ENCODE data around the gene SPOCD1. TPM values are rescaled to one million over a fixed set of nuclear protein-coding genes. Genes with fewer than 3 reads are reported as not detected.

The SPOCD1 gene
- polyA plus RNA-seq, 3 donors, result not detected

DNA sequence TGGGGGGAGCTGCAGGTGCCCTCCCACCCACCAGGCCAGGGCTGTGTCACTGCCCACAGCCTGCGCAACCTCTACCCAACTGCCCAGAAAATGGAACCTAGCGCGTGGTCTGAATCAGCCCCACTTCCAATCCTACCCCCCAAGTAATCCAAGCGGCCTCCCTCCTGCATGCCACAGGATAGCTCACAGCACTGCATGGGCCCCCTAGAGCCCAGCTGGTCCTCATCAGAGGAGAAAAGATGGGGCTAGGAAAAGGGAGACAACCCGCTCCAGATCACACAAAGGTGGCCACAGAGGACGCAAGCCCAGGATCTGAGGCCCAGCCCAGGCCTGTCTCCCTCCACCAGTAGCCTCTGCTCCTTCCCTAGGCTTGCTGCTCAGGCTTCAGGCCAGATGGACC, 57.8 kb downstream of the SPOCD1 start:
- no peak overlapping the region for H3K9ac ChIP-seq (ENCODE audit: insufficient read depth, low read length, poor library complexity, severe bottlenecking)
- H3K9me3 ChIP-seq (replicated peaks in 1 of 2; ENCODE audit: control insufficient read depth in 1 of 2, insufficient read depth in 1 of 2, low read length in 2 of 2), result peaks cover 3 to 18% of the 10 kb centered on the region in 2 donors
- H4K20me1 ChIP-seq (ENCODE audit: insufficient read depth, low read length), result no peaks in the 10 kb centered on the region
- H3K36me3 ChIP-seq (replicated peaks in 1 of 2; ENCODE audit: control insufficient read depth in 1 of 2, insufficient read depth in 2 of 2, low read length in 2 of 2), result no peaks in the 10 kb centered on the region
- peaks cover 27 to 37% of the 10 kb centered on the region in 2 donors for H3K27me3 ChIP-seq (ENCODE audit: control insufficient read depth in 2 of 2, insufficient read depth in 2 of 2, low read length in 2 of 2)
- H3K4me3 ChIP-seq (replicated peaks in 1 of 3; ENCODE audit: low read depth in 2 of 3, low read length in 3 of 3), result no peak overlapping the region
- H3K36me3 Mint-ChIP-seq, result peaks cover 2 to 5% of the 10 kb centered on the region in 2 donors
- H3K4me1 ChIP-seq (ENCODE audit: control insufficient read depth in 1 of 2, insufficient read depth in 2 of 2, low read length in 2 of 2), result peaks cover 12 to 20% of the 10 kb centered on the region in 2 donors
- H3K27me3 Mint-ChIP-seq (ENCODE audit: low read depth in 3 of 3), result peaks cover 44 to 52% (median 45%) of the 10 kb centered on the region in 3 donors
- H3K4me1 Mint-ChIP-seq, result peaks cover 15% of the 10 kb centered on the region
- intact Hi-C loops (cut with micrococcal nuclease), result no loop called here
- no peaks in the 10 kb centered on the region for H3K79me2 ChIP-seq (ENCODE audit: insufficient read depth, low read length)
- H2AFZ ChIP-seq (ENCODE audit: insufficient read depth, low read depth, low read length, poor library complexity, severe bottlenecking), result no peak overlapping the region
- DNase-seq, result no peak
- WGBS (ENCODE audit: insufficient coverage), result 100% methylated on average over 1 of the region's 6 CpGs
- peak overlapping the region in 1 of 7 donors; percentile 64 for H3K27ac Mint-ChIP-seq
- H3K4me3 Mint-ChIP-seq, result no peak overlapping the region
- TF ChIP-seq, protein P1, sequence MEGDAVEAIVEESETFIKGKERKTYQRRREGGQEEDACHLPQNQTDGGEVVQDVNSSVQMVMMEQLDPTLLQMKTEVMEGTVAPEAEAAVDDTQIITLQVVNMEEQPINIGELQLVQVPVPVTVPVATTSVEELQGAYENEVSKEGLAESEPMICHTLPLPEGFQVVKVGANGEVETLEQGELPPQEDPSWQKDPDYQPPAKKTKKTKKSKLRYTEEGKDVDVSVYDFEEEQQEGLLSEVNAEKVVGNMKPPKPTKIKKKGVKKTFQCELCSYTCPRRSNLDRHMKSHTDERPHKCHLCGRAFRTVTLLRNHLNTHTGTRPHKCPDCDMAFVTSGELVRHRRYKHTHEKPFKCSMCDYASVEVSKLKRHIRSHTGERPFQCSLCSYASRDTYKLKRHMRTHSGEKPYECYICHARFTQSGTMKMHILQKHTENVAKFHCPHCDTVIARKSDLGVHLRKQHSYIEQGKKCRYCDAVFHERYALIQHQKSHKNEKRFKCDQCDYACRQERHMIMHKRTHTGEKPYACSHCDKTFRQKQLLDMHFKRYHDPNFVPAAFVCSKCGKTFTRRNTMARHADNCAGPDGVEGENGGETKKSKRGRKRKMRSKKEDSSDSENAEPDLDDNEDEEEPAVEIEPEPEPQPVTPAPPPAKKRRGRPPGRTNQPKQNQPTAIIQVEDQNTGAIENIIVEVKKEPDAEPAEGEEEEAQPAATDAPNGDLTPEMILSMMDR (IDR thresholded peaks at IDR 0.05), result no peak
- H3K4me2 ChIP-seq (replicated peaks; ENCODE audit: extremely low read depth, low read length, poor library complexity, severe bottlenecking), result no peak overlapping the region
- H3K9me3 Mint-ChIP-seq, result peaks cover 0 to 10% (median 4%) of the 10 kb centered on the region in 7 donors
- H3K27ac ChIP-seq (ENCODE audit: low read depth in 1 of 2, low read length in 2 of 2), result no peak overlapping the region

DNA sequence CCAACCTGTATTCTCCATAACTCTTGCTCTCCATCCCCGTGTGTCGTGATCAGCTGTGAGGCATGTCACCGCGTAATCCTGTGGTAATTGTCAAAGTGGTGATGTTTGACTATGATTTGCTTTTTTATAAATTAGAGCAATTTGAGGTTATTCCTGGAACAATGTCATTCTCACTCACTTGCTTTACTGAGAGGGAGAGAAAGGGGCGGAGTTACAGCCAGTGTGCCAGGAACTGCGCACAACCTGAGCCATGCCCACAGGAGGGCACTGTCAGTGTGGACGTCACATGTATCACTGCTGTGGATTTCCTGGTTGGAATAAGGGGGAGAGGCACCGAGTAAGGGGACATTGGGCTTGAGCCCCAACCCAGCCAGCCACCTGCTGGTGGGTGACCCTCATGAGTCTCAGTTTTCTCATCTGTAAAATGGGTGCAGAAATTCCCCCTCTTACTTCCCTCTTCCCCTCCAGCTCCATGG, 58.6 kb downstream of the SPOCD1 start:
- Mint-ChIP-seq H3K27me3 (ENCODE audit: low read depth in 3 of 3) (peaks cover 39 to 50% (median 42%) of the 10 kb centered on the region in 3 donors), H3K4me3 (no peak overlapping the region)
- H3K9me3 ChIP-seq (replicated peaks in 1 of 2; ENCODE audit: control insufficient read depth in 1 of 2, insufficient read depth in 1 of 2, low read length in 2 of 2), result peaks cover 2 to 16% of the 10 kb centered on the region in 2 donors

More for the DNA sequence above, 58.6 kb downstream of the SPOCD1 start:
- no peak overlapping the region for H2AFZ ChIP-seq (ENCODE audit: insufficient read depth, low read depth, low read length, poor library complexity, severe bottlenecking)
- H4K20me1 ChIP-seq (ENCODE audit: insufficient read depth, low read length), result no peaks in the 10 kb centered on the region
- H3K79me2 ChIP-seq (ENCODE audit: insufficient read depth, low read length), result no peaks in the 10 kb centered on the region
- DNase-seq, result no peak
- no peak overlapping the region for H3K4me2 ChIP-seq (replicated peaks; ENCODE audit: extremely low read depth, low read length, poor library complexity, severe bottlenecking)
- Mint-ChIP-seq H3K4me1 (peaks cover 13% of the 10 kb centered on the region), H3K36me3 (peaks cover 2 to 5% of the 10 kb centered on the region in 2 donors), H3K9me3 (peaks cover 0 to 7% (median 1%) of the 10 kb centered on the region in 7 donors), H3K27ac (peak overlapping the region in 1 of 7 donors; percentile 3)
- intact Hi-C loops (cut with micrococcal nuclease), result no loop called here
- no peak overlapping the region for H3K27ac ChIP-seq (ENCODE audit: low read depth in 1 of 2, low read length in 2 of 2)
- H3K27me3 ChIP-seq (ENCODE audit: control insufficient read depth in 2 of 2, insufficient read depth in 2 of 2, low read length in 2 of 2), result peaks cover 20 to 35% of the 10 kb centered on the region in 2 donors
- H3K9ac ChIP-seq (ENCODE audit: insufficient read depth, low read length, poor library complexity, severe bottlenecking), result no peak overlapping the region
- no peak overlapping the region for H3K4me3 ChIP-seq (replicated peaks in 1 of 3; ENCODE audit: low read depth in 2 of 3, low read length in 3 of 3)
- H3K4me1 ChIP-seq (ENCODE audit: control insufficient read depth in 1 of 2, insufficient read depth in 2 of 2, low read length in 2 of 2), result peaks cover 9 to 13% of the 10 kb centered on the region in 2 donors
- no peaks in the 10 kb centered on the region for H3K36me3 ChIP-seq (replicated peaks in 1 of 2; ENCODE audit: control insufficient read depth in 1 of 2, insufficient read depth in 2 of 2, low read length in 2 of 2)
- 93% methylated on average over 4 of the region's 8 CpGs for WGBS (ENCODE audit: insufficient coverage)
- TF ChIP-seq, protein P1 (IDR thresholded peaks at IDR 0.05), result no peak

All from CD14-positive monocyte (primary cell).